HG02973 (cell line): ENCODE data around the gene PGM2.
"Not testable (repeated sequence)": the region's sequence is repeated elsewhere in the genome, so short reads cannot be mapped to it uniquely, and the experiment has no call there.

Experiments
- ATAC-seq: cut with Tn5 transposase; IDR thresholded peaks from one replicate; pipeline ENCODE4 v1.9.1; 2021; ENCODE audit warnings: moderate library complexity; ENCODE audit not compliant: unreplicated experiment

PGM2 gene

DNA sequence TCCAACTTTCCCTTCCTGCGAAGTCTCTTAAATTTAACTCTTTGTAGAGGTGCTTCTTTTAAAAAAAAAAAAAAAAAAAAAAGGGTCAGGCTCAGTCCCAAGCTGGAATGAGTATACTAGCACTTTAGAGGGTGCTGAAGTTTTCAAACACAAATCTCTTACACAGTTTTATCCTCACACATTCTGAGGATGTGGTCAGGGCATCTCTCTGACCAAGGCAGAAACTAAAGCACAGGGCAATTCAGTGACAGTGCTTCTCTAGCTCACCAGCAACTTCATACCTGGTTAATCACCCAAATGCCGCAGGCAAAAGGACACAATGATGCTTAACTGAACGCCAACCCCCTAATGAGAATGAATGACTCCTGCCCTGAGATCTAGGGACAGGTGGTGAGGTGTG, 9.8 kb upstream of the PGM2 start:
- no peak for ATAC-seq

GRCh38 chr4:37818752-37819151, 7.7 kb upstream of the PGM2 start:
- no peak for ATAC-seq

DNA sequence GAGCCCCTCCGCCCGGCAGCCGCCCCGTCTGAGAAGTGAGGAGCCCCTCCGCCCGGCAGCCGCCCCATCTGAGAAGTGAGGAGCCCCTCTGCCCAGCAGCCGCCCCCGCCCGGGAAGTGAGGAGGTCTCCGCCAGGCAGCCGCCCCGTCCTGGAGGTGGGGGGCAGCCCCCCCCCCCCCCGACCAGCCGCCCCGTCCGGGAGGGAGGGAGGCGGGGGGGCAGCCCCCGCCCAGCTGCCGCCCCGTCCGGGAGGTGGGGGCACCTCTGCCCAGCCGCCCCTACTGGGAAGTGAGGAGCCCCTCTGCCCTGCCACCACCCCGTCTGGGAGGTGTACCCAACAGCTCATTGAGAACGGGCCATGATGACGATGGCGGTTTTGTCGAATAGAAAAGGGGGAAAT, 6.0 kb upstream of the PGM2 start:
- not testable (repeated sequence) for ATAC-seq

GRCh38 chr4:37821953-37822605, 4.4 kb upstream of the PGM2 start:
- ATAC-seq = no peak

GRCh38 chr4:37825501-37825900, 985 bp upstream of the PGM2 start:
- not testable (repeated sequence) for ATAC-seq

- ATAC-seq = peak; percentile 11
Observed at GRCh38 chr4:37825968-37826294, 555 bp upstream of the PGM2 start.

GRCh38 chr4:37827030-37827685, 672 bp downstream of the PGM2 start:
- ATAC-seq = peak; percentile 37

DNA sequence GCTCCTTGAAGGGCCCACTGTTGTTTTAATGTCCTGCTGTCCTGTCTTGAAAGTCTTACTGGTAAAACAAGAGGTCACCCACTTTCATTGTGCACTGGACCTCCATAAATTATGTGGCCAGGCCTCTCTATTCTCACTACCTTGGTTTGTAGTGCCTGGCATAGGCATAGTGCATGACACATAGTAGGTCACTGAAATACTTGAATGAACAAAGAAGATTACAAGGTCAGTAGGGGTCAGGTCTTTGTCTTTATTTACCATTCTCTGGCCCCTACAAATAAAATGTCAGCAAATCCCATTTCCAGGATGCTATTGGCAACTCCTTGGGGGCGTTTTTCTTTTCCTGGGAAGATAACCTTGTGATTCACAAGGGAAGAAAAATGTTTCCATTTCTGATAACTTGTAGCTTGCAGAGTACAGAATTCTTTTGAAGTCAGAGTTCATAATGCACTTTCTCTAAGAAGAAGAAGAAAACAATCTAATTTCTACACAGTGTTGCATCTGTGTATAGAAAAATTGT, 1.4 kb downstream of the PGM2 start:
- no peak for ATAC-seq

GRCh38 chr4:37828843-37829242, 2.4 kb downstream of the PGM2 start:
- no peak for ATAC-seq

- ATAC-seq = no peak
Observed at GRCh38 chr4:37830640-37831039, 4.2 kb downstream of the PGM2 start.

- ATAC-seq = no peak
Observed at GRCh38 chr4:37835031-37835430, 8.5 kb downstream of the PGM2 start.

DNA sequence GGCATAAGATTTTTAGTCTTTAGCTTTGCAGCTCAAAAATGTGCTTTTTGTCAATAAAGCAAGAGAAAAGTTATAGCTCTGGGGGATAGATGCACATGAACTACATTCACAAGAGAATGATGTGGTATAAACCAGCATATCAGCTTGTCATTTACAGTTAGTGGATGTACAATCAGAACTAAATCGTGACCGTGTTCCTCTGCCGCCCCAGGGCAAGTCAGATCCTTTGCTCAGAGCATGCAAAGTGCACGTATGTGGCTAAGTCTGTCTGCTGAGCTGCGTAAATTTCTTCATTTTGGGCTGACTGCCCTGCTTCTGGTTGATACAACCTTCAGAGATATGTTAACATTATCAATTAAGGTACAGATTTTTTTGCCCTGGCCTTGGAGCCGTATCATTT, 9.3 kb downstream of the PGM2 start:
- ATAC-seq = no peak

DNA sequence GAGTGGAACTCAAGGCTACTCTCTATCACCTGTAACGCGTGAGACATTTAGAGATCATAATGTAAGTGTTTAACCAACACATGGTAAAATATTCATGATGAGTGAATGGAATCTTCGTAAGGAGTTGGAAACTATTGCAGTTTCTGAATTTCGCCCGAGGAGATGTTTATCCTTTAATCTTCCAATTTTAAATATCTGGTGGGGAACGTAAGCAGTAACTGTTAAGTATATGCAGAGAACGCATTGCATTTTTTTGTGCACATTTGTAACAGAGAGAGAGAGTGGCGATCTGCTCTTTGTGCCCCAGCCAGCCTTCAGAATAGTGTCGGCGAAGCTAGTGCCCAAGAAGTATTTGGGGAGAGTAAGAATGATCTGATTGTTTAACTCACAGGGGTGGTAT, 9.8 kb downstream of the PGM2 start:
- ATAC-seq = no peak

GRCh38 chr4:37836838-37837440, 10.5 kb downstream of the PGM2 start:
- no peak for ATAC-seq

DNA sequence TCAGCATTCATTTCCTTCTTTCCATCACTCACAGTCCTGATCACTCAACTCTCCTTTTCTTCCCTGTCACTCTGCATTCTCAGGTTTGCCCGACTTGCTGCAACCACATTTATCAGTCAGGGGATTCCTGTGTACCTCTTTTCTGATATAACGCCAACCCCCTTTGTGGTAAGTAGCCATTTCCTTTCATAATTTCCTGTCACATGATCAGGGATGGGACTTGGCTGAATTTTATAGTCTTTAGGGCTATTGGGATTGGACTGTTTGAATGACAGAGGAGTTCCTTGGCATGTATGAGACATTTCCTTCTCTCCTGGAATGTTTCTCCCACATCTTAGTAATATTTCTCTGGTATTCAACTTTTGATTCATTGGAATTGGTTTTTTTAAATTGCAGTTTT, 11.0 kb downstream of the PGM2 start:
- no peak for ATAC-seq

GRCh38 chr4:37839426-37839825, 12.9 kb downstream of the PGM2 start:
- no peak for ATAC-seq

- ATAC-seq = no peak
Observed at GRCh38 chr4:37844204-37844603, 17.7 kb downstream of the PGM2 start.

DNA sequence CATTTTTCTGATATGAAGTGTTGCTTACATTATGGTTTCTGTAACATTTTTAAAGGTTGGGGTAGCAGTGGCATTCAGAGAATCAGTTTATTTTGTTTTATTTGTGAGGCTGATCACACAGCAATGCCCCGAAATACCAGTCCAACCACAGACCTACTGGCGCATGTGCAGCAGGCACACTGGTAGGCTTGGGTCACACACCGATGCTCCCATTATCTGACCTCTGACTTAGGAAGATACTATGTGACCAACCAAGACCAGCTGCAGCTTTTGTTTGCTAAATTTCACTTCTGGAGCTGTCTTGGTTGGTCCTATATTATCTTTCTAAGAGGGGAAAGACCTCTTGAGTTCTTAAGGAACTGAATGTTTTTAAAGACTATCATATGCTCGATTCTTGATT, 18.7 kb downstream of the PGM2 start:
- ATAC-seq = no peak

DNA sequence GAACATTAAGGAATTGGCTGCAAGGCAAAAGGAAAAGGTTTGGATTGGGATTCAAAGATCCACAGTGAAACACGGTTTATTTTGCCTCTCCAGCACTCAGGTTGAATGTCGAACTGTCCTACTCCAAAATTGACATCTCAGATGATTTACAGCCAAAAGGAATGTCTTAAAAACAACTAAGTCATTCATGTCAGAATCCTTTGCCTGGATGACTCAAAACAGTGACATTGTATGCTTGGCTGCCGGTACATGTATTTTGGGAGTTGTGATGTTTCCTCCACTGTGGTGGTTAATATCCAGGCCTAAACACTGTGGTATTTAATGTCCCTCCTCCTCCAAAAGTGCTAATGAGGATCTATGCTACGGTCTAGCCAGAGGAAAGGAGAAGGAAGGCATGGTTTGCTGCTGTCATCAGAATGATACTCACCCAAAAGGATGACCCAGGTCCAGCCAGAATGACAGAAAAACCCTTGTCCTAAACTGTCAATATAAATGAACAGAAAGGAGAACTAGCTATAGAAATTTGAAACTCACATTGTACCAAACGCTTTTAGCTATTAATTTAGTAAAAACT, 20.9 kb downstream of the PGM2 start:
- no peak for ATAC-seq

DNA sequence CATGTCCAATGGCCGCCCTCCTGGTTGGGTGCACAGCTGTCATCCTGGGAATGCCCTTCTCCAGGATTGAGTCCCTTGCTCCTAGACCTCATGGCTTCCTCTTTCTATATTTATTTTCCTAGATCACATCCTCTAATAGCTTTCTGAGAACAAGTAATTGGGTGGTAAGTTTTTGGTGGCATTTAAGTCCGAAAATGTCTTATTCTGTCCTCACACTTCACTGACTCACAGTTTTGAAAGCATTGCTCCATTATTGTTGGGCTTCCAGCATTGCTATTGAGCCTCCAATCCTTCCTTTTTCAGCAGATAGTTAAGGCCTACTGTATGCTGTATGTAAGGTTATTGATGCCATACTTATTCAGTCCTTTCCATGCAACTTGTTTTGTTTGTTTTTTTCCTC, 25.9 kb downstream of the PGM2 start:
- ATAC-seq = no peak

DNA sequence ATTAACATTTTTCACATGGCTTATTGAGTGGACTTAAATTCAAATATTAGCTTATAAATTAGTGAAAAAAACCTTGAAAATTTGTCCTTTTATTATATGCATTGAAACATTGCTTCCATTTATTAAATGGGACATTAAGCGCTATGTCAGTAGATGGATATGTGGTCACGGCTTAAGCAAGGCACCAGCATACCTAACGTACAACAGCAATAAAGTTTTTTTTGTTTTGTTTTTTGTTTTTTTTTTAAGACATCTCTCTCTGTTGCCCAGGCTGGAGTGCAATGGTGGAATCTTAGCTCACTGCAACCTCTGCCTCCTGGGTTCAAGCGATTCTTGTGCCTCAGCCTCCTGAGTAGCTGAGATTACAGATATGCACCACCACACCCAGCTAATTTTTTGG, 31.6 kb downstream of the PGM2 start:
- ATAC-seq = no peak

DNA sequence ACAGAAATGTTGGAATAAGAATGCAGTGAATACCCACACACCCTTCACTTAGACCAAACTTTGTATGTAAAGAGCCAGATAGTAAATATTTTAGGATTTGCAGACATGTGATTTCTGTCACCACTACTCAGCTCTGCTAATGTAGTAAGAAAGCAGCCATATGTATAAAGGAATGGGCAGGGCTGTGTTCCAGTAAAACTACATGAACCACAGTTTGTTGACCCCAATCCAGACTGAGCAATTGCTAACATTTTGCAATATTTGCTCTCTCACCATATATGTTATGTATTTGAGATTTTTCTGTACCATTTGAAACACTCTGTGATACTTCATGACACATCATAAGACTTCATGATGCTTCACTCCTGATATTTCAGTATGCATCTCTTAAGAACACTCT, 32.4 kb downstream of the PGM2 start:
- ATAC-seq = no peak
